NCI-H1436 treated with DMSO at 0.1 percent for 48 hours (cell line): Measurements from ENCODE around the gene HYCC1.
"Not testable (repeated sequence)": the region's sequence is repeated elsewhere in the genome, so short reads cannot be mapped to it uniquely, and the experiment has no call there.

Experiments
- DNase-seq: peaks from one replicate; lab custom pipeline; 2025; lab: John Stamatoyannopoulos, UW

The HYCC1 gene

GRCh38 chr7:22983257-22983855 is 30.6 kb downstream of the HYCC1 start:
- DNase-seq, result no peak

GRCh38 chr7:22980422-22980821 is 33.5 kb downstream of the HYCC1 start:
- no peak for DNase-seq

- no peak for DNase-seq
Measured at GRCh38 chr7:22979861-22980260, 34.1 kb downstream of the HYCC1 start.

- DNase-seq, result no peak
Measured at GRCh38 chr7:22979251-22979650, 34.7 kb downstream of the HYCC1 start.

GRCh38 chr7:22974636-22975035 is 39.3 kb downstream of the HYCC1 start:
- DNase-seq, result not testable (repeated sequence)

GRCh38 chr7:22972207-22972606 is 41.7 kb downstream of the HYCC1 start:
- DNase-seq, result no peak

- DNase-seq, result no peak
Measured at GRCh38 chr7:22969010-22969431, 44.9 kb downstream of the HYCC1 start.
